GM21360 (cell line): Measurements from ENCODE around the gene LCP2.

ENCODE experiments used
- ATAC-seq: cut with Tn5 transposase; IDR thresholded peaks from one replicate; pipeline ENCODE4 v1.9.1; 2021; ENCODE audit warnings: mild to moderate bottlenecking, moderate library complexity; ENCODE audit not compliant: unreplicated experiment

The LCP2 gene

GRCh38 chr5:170276140-170276539 is 21.4 kb downstream of the LCP2 start:
- ATAC-seq = no peak

- ATAC-seq = no peak
Measured at GRCh38 chr5:170275376-170275994, 22.1 kb downstream of the LCP2 start.

GRCh38 chr5:170273968-170274710 is 23.4 kb downstream of the LCP2 start:
- ATAC-seq = no peak

- ATAC-seq = no peak
Measured at GRCh38 chr5:170270293-170271069, 27.1 kb downstream of the LCP2 start.

GRCh38 chr5:170269579-170269978 is 28.0 kb downstream of the LCP2 start:
- no peak for ATAC-seq

GRCh38 chr5:170268884-170269283 is 28.7 kb downstream of the LCP2 start:
- no peak for ATAC-seq

GRCh38 chr5:170268153-170268689 is 29.4 kb downstream of the LCP2 start:
- no peak for ATAC-seq

GRCh38 chr5:170267431-170268152 is 30.0 kb downstream of the LCP2 start:
- ATAC-seq = peak; percentile 78

- no peak for ATAC-seq
Measured at GRCh38 chr5:170266570-170267381, 30.8 kb downstream of the LCP2 start.

GRCh38 chr5:170265522-170265921 is 32.1 kb downstream of the LCP2 start:
- ATAC-seq = no peak

GRCh38 chr5:170263906-170264305 is 33.7 kb downstream of the LCP2 start:
- ATAC-seq = no peak

GRCh38 chr5:170262061-170263045 is 35.2 kb downstream of the LCP2 start:
- ATAC-seq = no peak

- ATAC-seq = no peak
Measured at GRCh38 chr5:170261528-170262043, 36.0 kb downstream of the LCP2 start.

- no peak for ATAC-seq
Measured at GRCh38 chr5:170257370-170257769, 40.2 kb downstream of the LCP2 start.

- ATAC-seq = no peak
Measured at GRCh38 chr5:170256571-170256970, 41.0 kb downstream of the LCP2 start.

GRCh38 chr5:170254056-170254455 is 43.5 kb downstream of the LCP2 start:
- peak; percentile 96 for ATAC-seq

- no peak for ATAC-seq
Measured at GRCh38 chr5:170252720-170253350, 44.7 kb downstream of the LCP2 start.

GRCh38 chr5:170252109-170252508 is 45.5 kb downstream of the LCP2 start:
- ATAC-seq = no peak
